ENCODE results near the gene HSD17B8.

The HSD17B8 gene

DNA sequence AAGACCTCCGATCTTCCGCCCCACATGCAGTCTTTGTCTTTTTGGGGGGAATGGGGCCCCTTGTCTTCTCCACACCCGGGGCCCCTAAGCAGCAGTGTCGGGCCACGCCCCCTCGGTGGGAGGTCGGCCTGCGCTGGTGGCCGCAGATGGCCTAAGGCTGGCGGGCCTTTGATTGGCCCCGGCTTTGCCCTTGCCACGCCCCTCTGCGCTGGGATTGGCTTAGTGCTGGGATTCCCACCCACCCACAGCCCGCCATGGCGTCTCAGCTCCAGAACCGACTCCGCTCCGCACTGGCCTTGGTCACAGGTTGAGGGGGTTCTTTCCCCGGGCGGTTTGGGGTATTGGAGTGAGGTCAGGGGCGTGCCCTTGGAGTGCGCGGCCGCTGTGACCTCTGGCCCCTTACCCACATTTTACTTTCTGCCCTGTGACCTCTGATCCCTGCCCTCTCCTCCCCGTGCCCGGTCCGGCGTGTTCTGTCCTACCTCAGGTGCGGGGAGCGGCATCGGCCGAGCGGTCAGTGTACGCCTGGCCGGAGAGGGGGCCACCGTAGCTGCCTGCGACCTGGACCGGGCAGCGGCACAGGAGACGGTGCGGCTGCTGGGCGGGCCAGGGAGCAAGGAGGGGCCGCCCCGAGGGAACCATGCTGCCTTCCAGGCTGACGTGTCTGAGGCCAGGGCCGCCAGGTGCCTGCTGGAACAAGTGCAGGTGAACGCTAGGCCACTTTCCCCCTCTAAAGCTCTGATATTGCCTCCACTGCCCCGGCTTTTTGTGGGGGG lies at the start of gene HSD17B8:
HSD17B8 (plus strand) TSS at position 241 of the 776 bp plus-strand sequence; CDS start at position 255, 14 bp downstream.
- peak within 1 kb of the TSS; percentile 84 for H3K9ac ChIP-seq (ENCODE audit: low read length)
- no peaks in the 10 kb centered on the region for H3K27me3 ChIP-seq (replicated peaks; ENCODE audit: control insufficient read depth, insufficient read depth, low read length)
- H3K9me3 ChIP-seq (ENCODE audit: control insufficient read depth, low read length), result no peaks in the 10 kb centered on the region
- peak; percentile 97 for DNase-seq (ENCODE audit: low read depth)
- H3K4me3 ChIP-seq (ENCODE audit: low read length), result peak within 1 kb of the TSS; percentile 84
- H3K4me1 ChIP-seq (ENCODE audit: control insufficient read depth, insufficient read depth, low read length), result peaks cover 54% of the 10 kb centered on the region
- H3K36me3 ChIP-seq (ENCODE audit: control insufficient read depth, insufficient read depth, low read length, severe bottlenecking), result peaks cover 29% of the 10 kb centered on the region

- Histone ChIP-seq H3K27me3 (replicated peaks; ENCODE audit: control insufficient read depth, insufficient read depth, low read length) (peaks cover 9% of the 10 kb centered on the region), H3K9ac (ENCODE audit: low read length) (no peak overlapping the region), H3K36me3 (ENCODE audit: control insufficient read depth, insufficient read depth, low read length, severe bottlenecking) (no peaks in the 10 kb centered on the region), H3K4me3 (ENCODE audit: low read length) (no peak overlapping the region), H3K4me1 (ENCODE audit: control insufficient read depth, insufficient read depth, low read length) (peaks cover 6% of the 10 kb centered on the region), H3K9me3 (ENCODE audit: control insufficient read depth, low read length) (peaks cover 4% of the 10 kb centered on the region)
- DNase-seq (ENCODE audit: low read depth), result no peak
Measured at GRCh38 chr6:33156561-33156960, 47.9 kb upstream of the HSD17B8 start.

DNA sequence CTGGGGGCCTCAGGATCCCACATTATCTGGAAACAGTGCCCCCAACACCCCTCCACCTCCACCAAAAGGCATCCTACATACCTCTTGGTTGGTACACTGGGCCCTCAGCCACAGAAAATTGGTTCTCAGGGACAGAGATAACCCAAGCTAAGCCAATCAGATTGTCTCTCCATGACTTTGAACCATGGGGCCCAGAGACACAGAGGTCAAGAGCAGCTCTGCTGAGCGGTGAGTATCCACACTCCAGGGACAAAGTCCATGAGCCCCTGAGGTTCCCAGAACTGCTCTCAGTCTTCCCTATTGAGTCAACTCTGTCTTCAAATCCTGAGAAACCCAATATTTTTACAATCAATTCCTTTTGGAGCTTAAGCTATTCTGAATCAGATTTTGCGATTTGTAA lies 47.5 kb upstream of the HSD17B8 start:
- H3K36me3 ChIP-seq (ENCODE audit: control insufficient read depth, insufficient read depth, low read length, severe bottlenecking), result no peaks in the 10 kb centered on the region
- no peak overlapping the region for H3K9ac ChIP-seq (ENCODE audit: low read length)
- peaks cover 4% of the 10 kb centered on the region for H3K9me3 ChIP-seq (ENCODE audit: control insufficient read depth, low read length)
- peaks cover 10% of the 10 kb centered on the region for H3K4me1 ChIP-seq (ENCODE audit: control insufficient read depth, insufficient read depth, low read length)
- no peak overlapping the region for H3K4me3 ChIP-seq (ENCODE audit: low read length)
- H3K27me3 ChIP-seq (replicated peaks; ENCODE audit: control insufficient read depth, insufficient read depth, low read length), result peaks cover 9% of the 10 kb centered on the region
- no peak for DNase-seq (ENCODE audit: low read depth)

- no peak overlapping the region for H3K9ac ChIP-seq (ENCODE audit: low read length)
- H3K4me1 ChIP-seq (ENCODE audit: control insufficient read depth, insufficient read depth, low read length), result peaks cover 13% of the 10 kb centered on the region
- no peaks in the 10 kb centered on the region for H3K36me3 ChIP-seq (ENCODE audit: control insufficient read depth, insufficient read depth, low read length, severe bottlenecking)
- no peak for DNase-seq (ENCODE audit: low read depth)
- no peak overlapping the region for H3K4me3 ChIP-seq (ENCODE audit: low read length)
- H3K9me3 ChIP-seq (ENCODE audit: control insufficient read depth, low read length), result no peaks in the 10 kb centered on the region
- H3K27me3 ChIP-seq (replicated peaks; ENCODE audit: control insufficient read depth, insufficient read depth, low read length), result no peaks in the 10 kb centered on the region
Measured at GRCh38 chr6:33160096-33160495, 44.4 kb upstream of the HSD17B8 start.

DNA sequence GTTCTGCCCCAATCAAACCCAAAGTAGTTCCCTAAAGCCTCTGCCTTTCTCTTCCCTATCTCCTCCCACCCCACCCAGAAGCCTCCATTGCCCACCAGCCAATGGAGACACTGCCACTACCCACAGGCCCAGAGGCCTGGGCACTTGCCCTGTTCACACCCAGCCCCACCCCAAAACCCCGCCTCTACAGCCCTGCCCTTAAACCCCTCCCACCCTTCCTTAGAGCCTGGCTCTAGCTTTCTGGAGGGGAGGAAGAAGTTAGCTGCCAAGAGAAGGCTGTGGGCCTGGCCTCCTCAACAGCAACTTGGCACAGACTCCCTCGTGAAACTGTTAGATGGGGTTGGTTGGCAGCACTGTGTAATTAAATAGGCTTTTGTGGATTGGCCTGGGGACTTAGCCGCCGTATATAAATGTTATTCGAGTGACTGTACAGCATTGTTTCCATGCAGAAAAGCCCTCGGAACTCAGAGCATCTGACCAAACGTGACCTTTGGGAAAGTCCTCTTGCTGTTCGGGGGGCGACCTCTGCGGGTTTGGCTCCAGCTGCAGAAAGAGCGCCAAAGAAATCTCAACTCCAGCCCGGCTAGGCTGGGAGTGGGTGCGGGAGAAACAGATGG lies 43.6 kb upstream of the HSD17B8 start:
- Histone ChIP-seq H3K9ac (ENCODE audit: low read length) (peak overlapping the region; percentile 76), H3K9me3 (ENCODE audit: control insufficient read depth, low read length) (no peaks in the 10 kb centered on the region), H3K4me3 (ENCODE audit: low read length) (peak overlapping the region; percentile 75), H3K36me3 (ENCODE audit: control insufficient read depth, insufficient read depth, low read length, severe bottlenecking) (no peaks in the 10 kb centered on the region), H3K27me3 (replicated peaks; ENCODE audit: control insufficient read depth, insufficient read depth, low read length) (peaks cover 4% of the 10 kb centered on the region), H3K4me1 (ENCODE audit: control insufficient read depth, insufficient read depth, low read length) (peaks cover 13% of the 10 kb centered on the region)
- DNase-seq (ENCODE audit: low read depth), result peak; percentile 78

DNA sequence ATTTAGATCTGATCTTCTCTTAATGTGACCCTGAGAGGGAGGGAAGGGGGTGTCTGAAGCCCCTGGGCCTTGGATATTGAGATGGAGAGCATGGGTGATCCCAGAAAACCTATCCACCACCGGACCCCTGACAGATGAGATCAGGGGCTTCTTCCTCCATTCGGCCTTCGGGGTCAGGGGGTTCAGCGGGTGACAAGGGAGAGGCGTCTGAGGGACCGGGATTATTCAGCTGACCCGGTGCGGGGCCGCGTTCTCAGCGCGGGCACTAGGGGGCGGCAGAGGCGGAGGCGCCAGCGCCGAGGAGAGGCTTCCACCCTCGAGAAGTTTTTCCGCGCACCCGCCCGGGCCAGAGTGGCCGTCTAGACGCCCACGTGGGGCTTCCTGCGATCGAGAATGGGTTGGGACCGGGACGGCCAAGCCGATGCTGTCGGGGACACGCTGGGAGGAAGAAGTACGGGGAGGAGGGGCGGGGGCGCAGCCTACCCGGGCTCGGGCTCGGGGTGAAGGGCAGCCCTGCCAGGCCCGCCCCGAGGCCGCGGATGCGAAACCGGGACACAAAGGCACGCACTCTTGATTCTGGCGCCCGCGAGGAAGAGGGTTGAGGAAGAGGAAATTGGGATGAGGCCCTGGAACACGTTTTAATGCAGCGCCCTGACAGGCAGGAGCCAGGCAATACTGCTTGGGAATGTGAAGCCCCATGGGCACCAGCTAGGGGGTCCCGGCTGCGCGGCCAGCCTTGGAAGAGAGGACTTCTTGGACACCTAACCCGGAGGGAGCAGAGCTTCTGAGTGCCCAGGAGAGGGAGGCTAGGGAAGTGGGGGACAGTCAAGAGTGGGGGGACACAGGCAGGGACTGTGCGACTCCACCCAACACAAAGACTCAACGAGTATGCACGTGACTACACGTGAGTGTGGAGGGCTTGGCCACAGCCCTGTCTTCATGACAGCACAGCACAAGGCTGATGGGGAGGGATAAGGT lies 42.8 kb upstream of the HSD17B8 start:
- peaks cover 13% of the 10 kb centered on the region for H3K4me1 ChIP-seq (ENCODE audit: control insufficient read depth, insufficient read depth, low read length)
- H3K9me3 ChIP-seq (ENCODE audit: control insufficient read depth, low read length), result no peaks in the 10 kb centered on the region
- peak; percentile 93 for DNase-seq (ENCODE audit: low read depth)
- no peaks in the 10 kb centered on the region for H3K36me3 ChIP-seq (ENCODE audit: control insufficient read depth, insufficient read depth, low read length, severe bottlenecking)
- peak overlapping the region; percentile 76 for H3K9ac ChIP-seq (ENCODE audit: low read length)
- peak overlapping the region; percentile 75 for H3K4me3 ChIP-seq (ENCODE audit: low read length)
- peaks cover 4% of the 10 kb centered on the region for H3K27me3 ChIP-seq (replicated peaks; ENCODE audit: control insufficient read depth, insufficient read depth, low read length)

DNA sequence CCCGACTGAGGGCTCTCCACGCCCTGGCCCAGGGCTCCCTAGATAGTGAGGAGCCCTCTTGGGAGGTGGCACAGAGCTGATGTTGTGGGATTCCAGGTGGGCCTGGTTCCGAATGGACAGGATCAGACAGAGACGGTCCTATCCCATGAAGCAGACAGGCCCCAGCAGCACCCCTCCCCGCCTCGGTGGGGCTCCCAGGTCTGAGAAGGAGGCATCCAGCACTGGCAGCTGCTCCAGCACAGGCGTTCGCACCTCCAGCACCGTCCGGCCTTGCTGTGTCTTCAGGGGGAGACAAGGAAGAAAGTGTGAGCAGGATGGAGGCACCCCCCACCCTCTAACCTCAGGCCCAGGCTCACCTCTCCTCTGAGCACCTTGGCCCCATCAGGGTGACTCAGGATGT lies 40.9 kb upstream of the HSD17B8 start:
- Histone ChIP-seq H3K9ac (ENCODE audit: low read length) (no peak overlapping the region), H3K9me3 (ENCODE audit: control insufficient read depth, low read length) (no peaks in the 10 kb centered on the region), H3K4me3 (ENCODE audit: low read length) (no peak overlapping the region), H3K4me1 (ENCODE audit: control insufficient read depth, insufficient read depth, low read length) (peaks cover 13% of the 10 kb centered on the region), H3K36me3 (ENCODE audit: control insufficient read depth, insufficient read depth, low read length, severe bottlenecking) (no peaks in the 10 kb centered on the region), H3K27me3 (replicated peaks; ENCODE audit: control insufficient read depth, insufficient read depth, low read length) (peaks cover 4% of the 10 kb centered on the region)
- DNase-seq (ENCODE audit: low read depth), result no peak

DNA sequence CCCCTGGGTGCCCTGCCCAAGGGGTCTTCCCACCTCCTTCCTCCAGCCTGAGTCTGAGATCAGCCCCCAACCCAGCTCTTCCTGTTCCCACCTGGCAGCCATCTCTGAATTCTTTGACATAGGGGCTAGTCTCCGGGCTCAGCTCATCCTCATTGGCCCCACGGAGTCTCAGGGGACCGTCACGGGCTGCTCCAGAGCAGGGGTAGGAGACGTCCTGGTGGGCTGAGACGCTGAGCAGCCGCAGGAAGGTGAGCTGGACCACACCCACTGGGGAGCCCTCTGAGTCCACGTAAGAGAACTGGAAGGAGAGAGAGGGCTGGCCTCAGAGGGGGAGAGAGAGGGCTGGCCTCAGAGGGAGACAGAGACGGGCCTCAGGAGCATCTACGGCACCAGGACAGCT lies 40.3 kb upstream of the HSD17B8 start:
- H3K9me3 ChIP-seq (ENCODE audit: control insufficient read depth, low read length), result no peaks in the 10 kb centered on the region
- H3K27me3 ChIP-seq (replicated peaks; ENCODE audit: control insufficient read depth, insufficient read depth, low read length), result peaks cover 7% of the 10 kb centered on the region
- H3K36me3 ChIP-seq (ENCODE audit: control insufficient read depth, insufficient read depth, low read length, severe bottlenecking), result no peaks in the 10 kb centered on the region
- no peak overlapping the region for H3K4me3 ChIP-seq (ENCODE audit: low read length)
- no peak overlapping the region for H3K9ac ChIP-seq (ENCODE audit: low read length)
- peaks cover 13% of the 10 kb centered on the region for H3K4me1 ChIP-seq (ENCODE audit: control insufficient read depth, insufficient read depth, low read length)
- no peak for DNase-seq (ENCODE audit: low read depth)

DNA sequence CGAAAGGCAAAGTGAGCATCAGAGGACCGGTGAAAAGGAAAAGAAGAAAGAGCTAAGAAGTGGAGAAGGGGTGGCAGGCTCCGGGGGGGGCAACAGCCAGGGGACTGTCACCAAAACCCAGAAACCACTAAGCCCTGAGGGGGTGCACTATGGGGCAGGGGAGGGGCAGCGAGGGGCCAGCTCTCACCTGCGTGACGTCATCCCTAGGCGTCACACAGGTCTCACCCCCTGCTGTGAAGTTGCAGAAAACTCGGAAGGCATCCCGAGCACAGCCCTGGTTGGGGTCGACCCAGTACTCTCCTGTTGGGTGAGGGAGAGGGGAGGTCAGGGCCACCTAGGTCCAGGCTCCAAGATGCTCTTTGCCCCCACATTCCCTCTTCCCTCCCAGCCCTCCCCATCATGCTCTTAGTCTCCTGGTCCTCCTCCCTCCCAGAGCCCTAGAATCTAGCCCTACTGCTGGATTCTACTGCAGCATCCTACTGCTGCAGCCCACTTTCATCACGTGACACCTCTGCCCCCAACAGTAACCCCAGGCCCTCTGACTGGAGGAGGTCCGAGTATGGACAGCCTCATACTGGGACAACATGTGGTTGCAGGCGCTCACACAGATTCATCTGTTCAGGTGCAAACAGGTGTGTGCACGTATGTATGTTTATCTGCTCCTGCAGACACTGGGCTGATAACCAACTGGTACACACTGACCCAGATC lies 39.6 kb upstream of the HSD17B8 start:
- peaks cover 13% of the 10 kb centered on the region for H3K4me1 ChIP-seq (ENCODE audit: control insufficient read depth, insufficient read depth, low read length)
- no peak overlapping the region for H3K9ac ChIP-seq (ENCODE audit: low read length)
- no peaks in the 10 kb centered on the region for H3K36me3 ChIP-seq (ENCODE audit: control insufficient read depth, insufficient read depth, low read length, severe bottlenecking)
- no peak for DNase-seq (ENCODE audit: low read depth)
- H3K4me3 ChIP-seq (ENCODE audit: low read length), result no peak overlapping the region
- no peaks in the 10 kb centered on the region for H3K9me3 ChIP-seq (ENCODE audit: control insufficient read depth, low read length)
- H3K27me3 ChIP-seq (replicated peaks; ENCODE audit: control insufficient read depth, insufficient read depth, low read length), result peaks cover 7% of the 10 kb centered on the region

DNA sequence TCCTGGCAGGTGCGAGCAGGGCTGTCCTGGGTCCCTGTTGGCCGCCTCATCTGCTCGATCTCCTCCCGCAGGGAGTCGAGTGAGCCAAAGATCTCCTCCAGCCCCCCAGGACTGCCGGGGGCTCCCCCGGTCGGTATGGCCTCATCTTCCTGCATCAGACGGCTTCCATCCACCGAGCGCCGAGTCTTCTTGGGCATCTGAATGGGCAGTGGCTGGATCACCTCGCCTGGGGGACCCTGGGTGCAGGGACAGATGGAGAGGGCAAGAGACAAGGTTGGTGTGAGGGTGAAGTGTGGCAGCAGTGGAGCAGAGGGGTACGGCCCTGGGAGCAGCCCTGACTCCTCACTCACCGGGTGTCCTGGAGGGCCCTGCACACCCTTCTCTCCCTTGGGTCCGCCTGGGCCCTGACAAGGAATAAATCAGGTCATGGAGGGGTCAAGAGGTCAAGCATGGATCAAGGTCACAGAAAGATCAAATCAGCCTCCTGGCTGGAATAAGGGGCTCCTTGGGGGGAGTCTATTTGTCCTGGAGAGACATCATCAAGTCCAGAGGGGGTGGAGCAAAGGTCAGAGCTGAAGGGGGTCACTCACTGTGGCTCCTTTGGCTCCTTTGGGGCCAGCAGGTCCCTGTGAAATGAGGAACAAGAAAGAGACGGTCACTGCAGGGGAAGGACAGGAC lies 38.7 kb upstream of the HSD17B8 start:
- H3K4me1 ChIP-seq (ENCODE audit: control insufficient read depth, insufficient read depth, low read length), result peaks cover 13% of the 10 kb centered on the region
- H3K27me3 ChIP-seq (replicated peaks; ENCODE audit: control insufficient read depth, insufficient read depth, low read length), result peaks cover 7% of the 10 kb centered on the region
- no peak for DNase-seq (ENCODE audit: low read depth)
- H3K9ac ChIP-seq (ENCODE audit: low read length), result no peak overlapping the region
- H3K4me3 ChIP-seq (ENCODE audit: low read length), result no peak overlapping the region
- H3K36me3 ChIP-seq (ENCODE audit: control insufficient read depth, insufficient read depth, low read length, severe bottlenecking), result no peaks in the 10 kb centered on the region
- no peaks in the 10 kb centered on the region for H3K9me3 ChIP-seq (ENCODE audit: control insufficient read depth, low read length)
